Ishikawa (cell line): ENCODE results near the gene DMBX1.

ENCODE experiments used
- CEBPB ChIP-seq: IDR thresholded peaks from 2 replicates; pipeline ENCODE4 v1.6.1; 2012
- EP300 ChIP-seq: IDR thresholded peaks from 2 replicates; pipeline ENCODE4 v1.6.1; 2012; ENCODE audit warnings: borderline replicate concordance
- FOXM1 ChIP-seq: IDR thresholded peaks from 2 replicates; pipeline ENCODE4 v1.6.1; 2012; ENCODE audit warnings: low read depth, borderline replicate concordance
- MAX ChIP-seq: IDR thresholded peaks from 2 replicates; pipeline ENCODE4 v1.6.1; 2012
- RAD21 ChIP-seq: IDR thresholded peaks from 2 replicates; pipeline ENCODE4 v1.6.1; 2012; ENCODE audit warnings: low read depth
- TAF1 ChIP-seq: IDR thresholded peaks from 2 replicates; pipeline ENCODE4 v1.6.1; 2012; ENCODE audit warnings: low read depth, mild to moderate bottlenecking
- TCF12 ChIP-seq: IDR thresholded peaks from 2 replicates; pipeline ENCODE4 v1.6.1; 2012; ENCODE audit warnings: low read depth
- TEAD4 ChIP-seq: IDR thresholded peaks from 2 replicates; pipeline ENCODE4 v1.6.1; 2012
- YY1 ChIP-seq: IDR thresholded peaks from 2 replicates; pipeline ENCODE4 v1.6.1; 2012; ENCODE audit warnings: low read depth

GRCh38 chr1:46490406-46490655 is 695 bp downstream of the DMBX1 start:
- TF ChIP-seq FOXM1 (no peak), RAD21 (no peak), EP300 (no peak), MAX (no peak), TCF12 (no peak), TAF1 (no peak), TEAD4 (no peak), CEBPB (no peak), YY1 (no peak)
